ENCODE results near the gene NBAS. TPM values are rescaled to one million over a fixed set of nuclear protein-coding genes. Genes with fewer than 3 reads are reported as not detected.

The NBAS gene
- polyA plus RNA-seq, 1 experiment = 35.6 TPM

DNA sequence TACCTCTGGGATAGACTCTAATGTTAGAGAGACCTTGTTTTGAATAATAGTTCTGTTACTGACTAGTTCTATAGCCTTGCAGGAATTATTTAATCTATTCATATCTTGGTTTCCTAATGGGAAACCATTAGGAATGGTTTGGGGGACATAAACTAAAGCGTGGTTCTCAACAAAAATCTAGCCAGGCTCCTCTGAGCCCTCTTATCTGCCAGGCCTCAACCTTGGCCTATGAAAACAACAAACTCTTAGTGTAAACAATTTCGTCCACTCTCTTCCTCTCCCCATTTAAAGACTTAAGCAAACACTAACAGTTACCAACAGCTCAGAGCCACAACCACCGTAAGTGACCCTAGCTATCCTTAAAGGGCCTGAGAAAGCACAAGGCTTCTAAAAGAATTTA lies 10.6 kb upstream of the NBAS start:
- DNase-seq (ENCODE audit: low read depth) = no peak
- peaks cover 2% of the 10 kb centered on the region; the same call in 1 of the 2 replicates for H3K27me3 ChIP-seq (ENCODE audit: control insufficient read depth, insufficient read depth, low read length)
- H3K4me3 ChIP-seq (ENCODE audit: low read depth, low read length) = no peak overlapping the region
- POLR2A ChIA-PET = no interaction called here
- CTCF ChIA-PET = no interaction called here
- no peak for TF ChIP-seq CTCF (IDR thresholded peaks at IDR 0.05; ENCODE audit: insufficient read depth, low read depth, low read length)
- no peaks in the 10 kb centered on the region for H3K36me3 ChIP-seq (ENCODE audit: control insufficient read depth, insufficient read depth, low read length)

DNA sequence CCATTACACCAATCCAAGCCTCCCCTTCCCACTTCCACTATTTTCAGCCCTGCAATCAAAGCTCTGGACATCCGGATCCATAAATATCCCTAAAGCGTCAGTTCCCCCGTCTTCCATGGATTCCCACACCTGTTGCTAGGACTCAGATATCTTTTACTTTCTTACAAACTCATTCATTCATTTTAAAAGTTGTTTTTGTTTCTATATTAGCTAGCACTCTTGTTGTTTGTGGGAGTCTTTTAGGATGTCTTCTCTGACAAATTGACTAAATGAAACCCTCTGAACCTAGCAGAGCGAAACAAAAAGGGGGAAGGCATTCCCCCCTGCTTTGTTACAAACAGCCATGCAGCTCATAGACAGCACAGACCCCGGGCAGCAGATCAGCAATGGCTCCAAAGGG lies 9.0 kb upstream of the NBAS start:
- H3K36me3 ChIP-seq (ENCODE audit: control insufficient read depth, insufficient read depth, low read length) = no peaks in the 10 kb centered on the region
- H3K4me3 ChIP-seq (ENCODE audit: low read depth, low read length) = no peak overlapping the region
- no peak for TF ChIP-seq CTCF (IDR thresholded peaks at IDR 0.05; ENCODE audit: insufficient read depth, low read depth, low read length)
- H3K27me3 ChIP-seq (ENCODE audit: control insufficient read depth, insufficient read depth, low read length) = peaks cover 2% of the 10 kb centered on the region; the same call in 1 of the 2 replicates
- DNase-seq (ENCODE audit: low read depth) = no peak
- CTCF ChIA-PET = interaction anchor here (0.7 kb wide), 2 partner anchors 9 kb away, joined by 3 read pairs; partner anchors contain the start of gene NBAS
- POLR2A ChIA-PET = no interaction called here

DNA sequence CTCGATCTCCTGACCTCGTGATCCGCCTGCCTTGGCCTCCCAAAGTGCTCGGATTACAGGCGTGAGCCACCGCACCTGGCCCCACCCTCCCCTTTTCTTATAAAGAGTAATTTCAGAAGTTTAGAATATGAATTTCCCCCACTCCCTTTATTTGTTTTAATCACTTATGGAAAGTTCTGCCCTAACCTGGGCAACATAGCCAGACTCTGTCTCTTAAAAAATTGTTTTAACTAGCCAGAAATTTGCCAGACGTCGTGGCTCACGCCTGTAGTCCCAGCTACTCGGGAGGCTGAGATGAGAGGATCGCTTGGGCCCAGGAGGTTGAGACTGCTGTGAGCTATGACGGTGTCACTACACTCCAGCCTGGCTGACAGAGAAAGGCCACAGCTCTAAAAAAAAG lies 7.7 kb upstream of the NBAS start:
- DNase-seq (ENCODE audit: low read depth) = no peak
- H3K36me3 ChIP-seq (ENCODE audit: control insufficient read depth, insufficient read depth, low read length) = no peaks in the 10 kb centered on the region
- POLR2A ChIA-PET = no interaction called here
- H3K4me3 ChIP-seq (ENCODE audit: low read depth, low read length) = no peak overlapping the region
- no peak for TF ChIP-seq CTCF (IDR thresholded peaks at IDR 0.05; ENCODE audit: insufficient read depth, low read depth, low read length)
- CTCF ChIA-PET = interaction anchor here (1.0 to 1.1 kb wide), 2 partner anchors 8 to 10 kb away, joined by 3 to 4 read pairs; no protein-coding TSS in a partner anchor
- peaks cover 2% of the 10 kb centered on the region; the same call in 1 of the 2 replicates for H3K27me3 ChIP-seq (ENCODE audit: control insufficient read depth, insufficient read depth, low read length)

DNA sequence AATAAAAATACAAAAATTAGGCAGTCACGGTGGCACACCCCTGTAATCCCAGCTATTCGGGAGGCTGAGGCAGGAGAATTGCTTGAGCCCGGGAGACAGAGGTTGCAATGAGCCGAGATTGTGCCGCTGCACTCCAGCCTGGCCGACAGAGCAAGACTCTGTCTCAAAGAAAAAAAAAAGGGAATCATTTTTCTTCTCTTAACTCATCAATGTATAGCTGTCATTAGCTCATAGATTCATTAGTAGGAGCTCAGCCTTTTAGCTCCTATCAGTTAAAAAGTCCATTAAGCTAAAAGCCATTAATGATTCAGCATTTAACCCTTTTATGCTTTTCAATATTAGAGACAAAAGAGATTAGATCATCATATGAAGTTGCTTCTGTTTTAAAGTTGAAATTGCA lies 5.8 kb upstream of the NBAS start:
- TF ChIP-seq CTCF (IDR thresholded peaks at IDR 0.05; ENCODE audit: insufficient read depth, low read depth, low read length) = no peak
- Histone ChIP-seq H3K27me3 (ENCODE audit: control insufficient read depth, insufficient read depth, low read length) (no peaks in the 10 kb centered on the region), H3K4me3 (ENCODE audit: low read depth, low read length) (no peak overlapping the region), H3K36me3 (ENCODE audit: control insufficient read depth, insufficient read depth, low read length) (no peaks in the 10 kb centered on the region)
- DNase-seq (ENCODE audit: low read depth) = no peak
- CTCF ChIA-PET = interaction anchor here (1.1 kb wide), 1 partner anchor 10 kb away, joined by 7 read pairs; no protein-coding TSS in a partner anchor
- POLR2A ChIA-PET = no interaction called here

- Histone ChIP-seq H3K36me3 (ENCODE audit: control insufficient read depth, insufficient read depth, low read length) (no peaks in the 10 kb centered on the region), H3K27me3 (ENCODE audit: control insufficient read depth, insufficient read depth, low read length) (no peaks in the 10 kb centered on the region), H3K4me3 (ENCODE audit: low read depth, low read length) (no peak overlapping the region)
- ChIA-PET CTCF (interaction anchor here (1.5 kb wide), 1 partner anchor 11 kb away, joined by 5 read pairs; no protein-coding TSS in a partner anchor), POLR2A (no interaction called here)
- no peak for DNase-seq (ENCODE audit: low read depth)
- TF ChIP-seq CTCF (IDR thresholded peaks at IDR 0.05; ENCODE audit: insufficient read depth, low read depth, low read length) = no peak
Observed at GRCh38 chr2:15565994-15566671, 5.0 kb upstream of the NBAS start.

Data from BJ (cell line).